Peyer's patch (tissue), 4 donors: ENCODE results near the gene DAPK1.

ENCODE experiments used
- CTCF ChIP-seq, 6 experiments: fragments of 450-650 bp in 4 of 6; fragments of 200-600 bp in 2 of 6; sonication (generic) in 1 of 6; IDR thresholded peaks; one replicate each; pipeline ENCODE4 v1.5.1; 2017 to 2019; ENCODE audit warnings: antibody characterized with exemption in 6 of 6, mild to moderate bottlenecking in 3 of 6, moderate library complexity in 1 of 6
- POLR2A ChIP-seq, 2 donors: fragments of 450-650 bp; IDR thresholded peaks; one replicate each; pipeline ENCODE4 v1.5.1; 2017; ENCODE audit warnings: antibody characterized with exemption in 2 of 2, mild to moderate bottlenecking in 2 of 2, moderate library complexity in 2 of 2

GRCh38 chr9:87464110-87464991, 33.3 kb upstream of the DAPK1 start:
- TF ChIP-seq POLR2A (IDR thresholded peaks at IDR 0.05) (no peak), CTCF (IDR thresholded peaks at IDR 0.05) (no peak)
